Measurements from ENCODE around the gene CWC27.

GRCh38 chr5:64818245-64818644 lies 49.5 kb downstream of the CWC27 start:
- TF ChIP-seq, protein P1, sequence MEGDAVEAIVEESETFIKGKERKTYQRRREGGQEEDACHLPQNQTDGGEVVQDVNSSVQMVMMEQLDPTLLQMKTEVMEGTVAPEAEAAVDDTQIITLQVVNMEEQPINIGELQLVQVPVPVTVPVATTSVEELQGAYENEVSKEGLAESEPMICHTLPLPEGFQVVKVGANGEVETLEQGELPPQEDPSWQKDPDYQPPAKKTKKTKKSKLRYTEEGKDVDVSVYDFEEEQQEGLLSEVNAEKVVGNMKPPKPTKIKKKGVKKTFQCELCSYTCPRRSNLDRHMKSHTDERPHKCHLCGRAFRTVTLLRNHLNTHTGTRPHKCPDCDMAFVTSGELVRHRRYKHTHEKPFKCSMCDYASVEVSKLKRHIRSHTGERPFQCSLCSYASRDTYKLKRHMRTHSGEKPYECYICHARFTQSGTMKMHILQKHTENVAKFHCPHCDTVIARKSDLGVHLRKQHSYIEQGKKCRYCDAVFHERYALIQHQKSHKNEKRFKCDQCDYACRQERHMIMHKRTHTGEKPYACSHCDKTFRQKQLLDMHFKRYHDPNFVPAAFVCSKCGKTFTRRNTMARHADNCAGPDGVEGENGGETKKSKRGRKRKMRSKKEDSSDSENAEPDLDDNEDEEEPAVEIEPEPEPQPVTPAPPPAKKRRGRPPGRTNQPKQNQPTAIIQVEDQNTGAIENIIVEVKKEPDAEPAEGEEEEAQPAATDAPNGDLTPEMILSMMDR (IDR thresholded peaks at IDR 0.05), result no peak
- TF ChIP-seq ZFX (IDR thresholded peaks at IDR 0.05; ENCODE audit: borderline replicate concordance), result no peak
